HepG2 (cell line): Measurements from ENCODE around the gene HIF1AN. TPM values are rescaled to one million over a fixed set of nuclear protein-coding genes. Genes with fewer than 3 reads are reported as not detected.

ENCODE experiments used
- ATAC-seq: fragments of 200-7000 bp; cut with Tn5 transposase; 3 replicates; pipeline ENCODE4 v1.9.1; 2020; ENCODE audit warnings: mild to moderate bottlenecking, moderate library complexity
- BruUV-seq: library from RNA; stranded (reverse); fragments of 400-500 nt; replicated peaks from 2 replicates; lab custom pipeline; 2021; lab: Mats Ljungman, UMichigan
- CTCF ChIA-PET: fragments of 300-600 bp; formaldehyde crosslinking; extraction: SDS; loops from one replicate; lab custom pipeline; 2021; ENCODE audit warnings: low total read pairs, inconsistent platforms, low intra/inter-chr PET ratio; lab: Yijun Ruan, JAX
- POLR2A ChIA-PET: fragments of 350-600 bp; sonication (Branson Sonifier 250); formaldehyde crosslinking; loops from one replicate; lab custom pipeline; 2020; ENCODE audit warnings: antibody characterized with exemption, inconsistent platforms; lab: Yijun Ruan, JAX
- DNase-seq: peaks from one replicate; pipeline ENCODE4 v3.0.0-alpha.2; 2015; ENCODE audit warnings: low spot score
- FAIRE-seq: peaks from 3 replicates; lab custom pipeline; 2011; peaks lifted over from hg19 to GRCh38; lab: Jason Lieb, UNC
- H2AFZ ChIP-seq: one replicate; pipeline ENCODE4 v1.6.1; 2011; ENCODE audit warnings: low read length, inconsistent platforms
- H3K27ac ChIP-seq: fragments of 300-600 bp; 3 replicates; pipeline ENCODE4 v1.8.0; 2011; ENCODE audit warnings: mixed run types, mild to moderate bottlenecking, mixed read lengths, low read length, inconsistent platforms; ENCODE audit not compliant: insufficient read depth; ENCODE audit errors: extremely low read length
- H3K27me3 ChIP-seq, 2 experiments: fragments of 200-600 bp in 1 of 2; 2 replicates in 1 of 2; 3 replicates in 1 of 2; pipeline versions ENCODE4 v1.6.0 to v1.8.0; 2011; ENCODE audit warnings: low read length in 2 of 2, mild to moderate bottlenecking in 2 of 2, moderate library complexity in 2 of 2, inconsistent platforms in 1 of 2; ENCODE audit not compliant: insufficient read depth in 2 of 2, control insufficient read depth in 1 of 2
- H3K36me3 ChIP-seq, 2 experiments: fragments of 200-600 bp in 1 of 2; replicated peaks in 1 of 2; 2 replicates in 1 of 2; 3 replicates in 1 of 2; pipeline versions ENCODE4 v1.5.1 to v1.8.0; 2011; ENCODE audit warnings: low read length in 2 of 2, inconsistent platforms in 1 of 2; ENCODE audit not compliant: insufficient read depth in 2 of 2, control insufficient read depth in 1 of 2
- H3K4me1 ChIP-seq: 2 replicates; pipeline ENCODE4 v1.5.1; 2012; ENCODE audit warnings: low read length, inconsistent platforms; ENCODE audit not compliant: insufficient read depth
- H3K4me2 ChIP-seq: 2 replicates; pipeline ENCODE4 v1.6.0; 2011; ENCODE audit warnings: low read depth, low read length, inconsistent platforms
- H3K4me3 ChIP-seq, 3 experiments: fragments of 200-600 bp in 1 of 3; sonication (generic), shearing (Covaris generic) in 1 of 3; replicated peaks in 1 of 3; 2 replicates each; pipeline ENCODE4 v1.5.1; 2011 to 2016; ENCODE audit warnings: low read length in 3 of 3, inconsistent platforms in 2 of 3, low read depth in 2 of 3, mild to moderate bottlenecking in 2 of 3, control low read depth in 1 of 3, mixed read lengths in 1 of 3; ENCODE audit not compliant: insufficient read depth in 1 of 3
- H3K79me2 ChIP-seq: one replicate; pipeline ENCODE4 v1.6.1; 2011; ENCODE audit warnings: low read length, inconsistent platforms; ENCODE audit not compliant: insufficient read depth
- H3K9ac ChIP-seq: 2 replicates; pipeline ENCODE4 v1.6.0; 2011; ENCODE audit warnings: mild to moderate bottlenecking, low read depth, low read length, inconsistent platforms; ENCODE audit not compliant: insufficient read depth
- H3K9me3 ChIP-seq: 2 replicates; pipeline ENCODE4 v1.5.1; 2012; ENCODE audit warnings: mild to moderate bottlenecking, low read length
- H4K20me1 ChIP-seq: 2 replicates; pipeline ENCODE4 v1.6.0; 2011; ENCODE audit warnings: inconsistent platforms, mild to moderate bottlenecking, low read length, moderate library complexity; ENCODE audit not compliant: insufficient read depth
- KDM3A ChIP-seq: IDR thresholded peaks from 2 replicates; pipeline ENCODE4 v1.6.1; 2018; ENCODE audit warnings: low read depth, missing compliant biosample characterization
- SMARCC2 ChIP-seq: fragments of 450-650 bp; IDR thresholded peaks from 2 replicates; pipeline ENCODE4 v1.6.1; 2017; ENCODE audit warnings: antibody characterized with exemption, mild to moderate bottlenecking
- ZBTB3 ChIP-seq: sonication (generic); formaldehyde crosslinking; IDR thresholded peaks from 2 replicates; pipeline ENCODE4 v1.4.0; 2020; ENCODE audit warnings: low read depth, mild to moderate bottlenecking, moderate library complexity, missing genetic modification reagents, borderline replicate concordance
- ZMYM4 ChIP-seq: sonication (generic); formaldehyde crosslinking; IDR thresholded peaks from 2 replicates; pipeline ENCODE4 v1.8.1; 2023; ENCODE audit warnings: mild to moderate bottlenecking, missing genetic modification reagents
- ZNF788 ChIP-seq: sonication (generic); formaldehyde crosslinking; IDR thresholded peaks from 2 replicates; pipeline ENCODE4 v1.5.0; 2020; ENCODE audit warnings: mild to moderate bottlenecking, missing genetic modification reagents, borderline replicate concordance
- WGBS: methylation state at CpG from one replicate; pipeline ENCODE4 v1.1.6; 2017; ENCODE audit warnings: low lambda C conversion rate; 5-methylcytosine and 5-hydroxymethylcytosine counted together
- in situ Hi-C: cut with HindIII; loops from 2 replicates; pipeline ENCODE4 v1.10.0; 2017; ENCODE audit warnings: low pct_unique_long_range_greater_than_20kb; ENCODE audit not compliant: extremely low pct_ligation_motif_present
- intact Hi-C: fragments of 100-400 bp; cut with micrococcal nuclease; formaldehyde crosslinking; loops from one replicate; pipeline ENCODE4 v1.10.0; 2022; ENCODE audit not compliant: unreplicated experiment
- polyA plus RNA-seq, 8 experiments: library from polyadenylated mRNA; depleted of rRNA in 3 of 8; stranded (reverse) in 7 of 8; unstranded in 1 of 8; fragments of >200 nt; fragmentation: Illumina TruSeq in 4 of 8; extraction: Trizol in 4 of 8; gene quantifications; 2 replicates each; pipeline versions ENCODE4 v1.2.1 to v1.2.3, GENCODE V29; 2011 to 2016; ENCODE audit warnings: low read depth in 4 of 8, missing spikeins in 1 of 8, mixed read lengths in 1 of 8; ENCODE audit not compliant: insufficient read depth in 1 of 8
- total RNA-seq, 5 experiments: library from RNA; depleted of rRNA; stranded (reverse); fragments of >200 nt; fragmentation: Illumina TruSeq; extraction: Trizol; gene quantifications; 2 replicates each; pipeline ENCODE4 v1.2.3, GENCODE V29; 2016; ENCODE audit warnings: low read depth in 1 of 5
- TF ChIP-seq, protein P1 (sequence below): sonication (generic); formaldehyde crosslinking; IDR thresholded peaks from 2 replicates; pipeline ENCODE4 v1.4.0; 2020; ENCODE audit warnings: missing genetic modification reagents
- TF ChIP-seq, protein P2 (sequence below): sonication (generic); formaldehyde crosslinking; IDR thresholded peaks from 2 replicates; pipeline ENCODE4 v1.4.0; 2020; ENCODE audit warnings: mild to moderate bottlenecking, missing genetic modification reagents, borderline replicate concordance
- TF ChIP-seq, protein P3 (sequence below): IDR thresholded peaks from 2 replicates; pipeline ENCODE4 v1.6.1; 2016; ENCODE audit warnings: mild to moderate bottlenecking, missing biosample characterization, missing genetic modification reagents
- TF ChIP-seq, protein P4 (sequence below): IDR thresholded peaks from 2 replicates; pipeline ENCODE4 v1.6.1; 2016; ENCODE audit warnings: missing compliant biosample characterization, missing genetic modification reagents, borderline replicate concordance
- TF ChIP-seq, protein P5 (sequence below): sonication (generic); formaldehyde crosslinking; IDR thresholded peaks from 2 replicates; pipeline ENCODE4 v1.9.0; 2021; ENCODE audit warnings: mild to moderate bottlenecking, missing genetic modification reagents

Gene HIF1AN
- total and polyA plus RNA-seq, 2 of the 13 experiments (the other 11 are each of a cell fraction or from before 2014, with no cell fraction given) = 8.6 to 10.7 TPM

DNA sequence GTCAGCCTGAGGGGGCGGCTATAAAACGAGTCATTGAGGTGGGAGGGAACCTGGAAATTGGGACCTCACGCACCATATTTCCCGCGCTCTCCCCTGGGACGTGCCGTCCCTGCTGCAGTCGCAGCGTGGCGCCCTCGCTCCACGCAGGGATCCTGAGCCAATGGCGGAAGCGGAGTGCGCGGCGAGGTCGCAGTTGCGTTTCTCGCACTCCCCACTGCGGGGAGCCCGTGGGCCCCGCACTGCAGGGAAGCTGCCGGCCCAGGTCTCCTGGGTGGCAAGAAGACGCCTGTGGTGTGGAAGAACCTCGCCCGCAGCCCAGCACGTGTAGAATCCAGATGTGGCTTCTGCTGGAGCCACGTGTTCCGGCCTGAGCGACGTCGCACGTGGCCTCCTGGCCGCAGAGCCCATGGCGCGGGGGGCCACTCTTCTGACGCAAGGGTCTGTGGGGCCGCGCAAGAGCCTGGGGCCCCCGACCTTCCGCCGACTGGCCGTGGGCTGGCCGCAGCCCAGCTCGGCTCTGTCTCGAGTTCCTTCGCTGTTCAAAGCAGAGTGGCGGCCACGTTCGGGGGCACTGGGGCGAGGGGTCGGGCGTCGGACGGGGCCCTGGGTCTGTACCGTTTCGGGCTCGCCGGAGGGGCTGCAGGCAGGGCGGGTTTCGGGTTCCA, 26.4 kb downstream of the HIF1AN start:
- Histone ChIP-seq H4K20me1 (no peaks in the 10 kb centered on the region), H3K27me3 (peaks cover 2% of the 10 kb centered on the region in 2 experiments; a peak in 2 of 5 replicates), H3K9me3 (no peaks in the 10 kb centered on the region), H3K79me2 (no peaks in the 10 kb centered on the region), H3K36me3 (no peaks in the 10 kb centered on the region), H3K4me1 (peaks cover 10% of the 10 kb centered on the region), H3K4me3 (no peak overlapping the region), H3K27ac (no peak overlapping the region), H3K4me2 (peak overlapping the region; percentile 20; the same call in 1 of the 2 replicates), H2AFZ (no peak overlapping the region), H3K9ac (no peak overlapping the region)
- ATAC-seq = peak; percentile 74
- in situ Hi-C loops = loop anchor here (5.0 kb wide), 2 partner anchors 180 to 315 kb away; no protein-coding TSS in a partner anchor
- CTCF ChIA-PET = interaction anchor here (1.0 to 2.5 kb wide), 4 partner anchors 181 to 317 kb away, joined by 3 to 16 read pairs (median 4); no protein-coding TSS in a partner anchor
- POLR2A ChIA-PET = interaction anchor here (1.4 kb wide), 1 partner anchor 27 kb away, joined by 4 read pairs; the partner anchor contains the start of gene HIF1AN
- no peak for FAIRE-seq
- intact Hi-C loops = loop anchor here (5.0 kb wide), 1 partner anchor 180 kb away; no protein-coding TSS in a partner anchor
- 58% methylated on average over 14 of the region's 62 CpGs for WGBS
- BruUV-seq = no TSS peak
- peak; percentile 32 for DNase-seq
- TF ChIP-seq, protein P1, sequence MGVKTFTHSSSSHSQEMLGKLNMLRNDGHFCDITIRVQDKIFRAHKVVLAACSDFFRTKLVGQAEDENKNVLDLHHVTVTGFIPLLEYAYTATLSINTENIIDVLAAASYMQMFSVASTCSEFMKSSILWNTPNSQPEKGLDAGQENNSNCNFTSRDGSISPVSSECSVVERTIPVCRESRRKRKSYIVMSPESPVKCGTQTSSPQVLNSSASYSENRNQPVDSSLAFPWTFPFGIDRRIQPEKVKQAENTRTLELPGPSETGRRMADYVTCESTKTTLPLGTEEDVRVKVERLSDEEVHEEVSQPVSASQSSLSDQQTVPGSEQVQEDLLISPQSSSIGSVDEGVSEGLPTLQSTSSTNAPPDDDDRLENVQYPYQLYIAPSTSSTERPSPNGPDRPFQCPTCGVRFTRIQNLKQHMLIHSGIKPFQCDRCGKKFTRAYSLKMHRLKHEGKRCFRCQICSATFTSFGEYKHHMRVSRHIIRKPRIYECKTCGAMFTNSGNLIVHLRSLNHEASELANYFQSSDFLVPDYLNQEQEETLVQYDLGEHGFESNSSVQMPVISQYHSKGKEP (CRISPR knock-in tag) = no peak
- TF ChIP-seq ZNF788 (no peak), ZMYM4 (CRISPR knock-in tag) (no peak), KDM3A (CRISPR knock-in tag) (0 out of 2 replicates have a peak, but pooled peaks have one; percentile 31), SMARCC2 (no peak), ZBTB3 (no peak)
- TF ChIP-seq, protein P2, sequence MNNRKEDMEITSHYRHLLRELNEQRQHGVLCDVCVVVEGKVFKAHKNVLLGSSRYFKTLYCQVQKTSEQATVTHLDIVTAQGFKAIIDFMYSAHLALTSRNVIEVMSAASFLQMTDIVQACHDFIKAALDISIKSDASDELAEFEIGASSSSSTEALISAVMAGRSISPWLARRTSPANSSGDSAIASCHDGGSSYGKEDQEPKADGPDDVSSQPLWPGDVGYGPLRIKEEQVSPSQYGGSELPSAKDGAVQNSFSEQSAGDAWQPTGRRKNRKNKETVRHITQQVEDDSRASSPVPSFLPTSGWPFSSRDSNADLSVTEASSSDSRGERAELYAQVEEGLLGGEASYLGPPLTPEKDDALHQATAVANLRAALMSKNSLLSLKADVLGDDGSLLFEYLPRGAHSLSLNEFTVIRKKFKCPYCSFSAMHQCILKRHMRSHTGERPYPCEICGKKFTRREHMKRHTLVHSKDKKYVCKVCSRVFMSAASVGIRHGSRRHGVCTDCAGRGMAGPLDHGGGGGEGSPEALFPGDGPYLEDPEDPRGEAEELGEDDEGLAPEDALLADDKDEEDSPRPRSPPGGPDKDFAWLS (CRISPR knock-in tag) = no peak
- TF ChIP-seq, protein P3, sequence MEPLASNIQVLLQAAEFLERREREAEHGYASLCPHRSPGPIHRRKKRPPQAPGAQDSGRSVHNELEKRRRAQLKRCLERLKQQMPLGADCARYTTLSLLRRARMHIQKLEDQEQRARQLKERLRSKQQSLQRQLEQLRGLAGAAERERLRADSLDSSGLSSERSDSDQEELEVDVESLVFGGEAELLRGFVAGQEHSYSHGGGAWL (CRISPR knock-in tag) = no peak; the same call in 1 of the 2 replicates
- TF ChIP-seq, protein P4, sequence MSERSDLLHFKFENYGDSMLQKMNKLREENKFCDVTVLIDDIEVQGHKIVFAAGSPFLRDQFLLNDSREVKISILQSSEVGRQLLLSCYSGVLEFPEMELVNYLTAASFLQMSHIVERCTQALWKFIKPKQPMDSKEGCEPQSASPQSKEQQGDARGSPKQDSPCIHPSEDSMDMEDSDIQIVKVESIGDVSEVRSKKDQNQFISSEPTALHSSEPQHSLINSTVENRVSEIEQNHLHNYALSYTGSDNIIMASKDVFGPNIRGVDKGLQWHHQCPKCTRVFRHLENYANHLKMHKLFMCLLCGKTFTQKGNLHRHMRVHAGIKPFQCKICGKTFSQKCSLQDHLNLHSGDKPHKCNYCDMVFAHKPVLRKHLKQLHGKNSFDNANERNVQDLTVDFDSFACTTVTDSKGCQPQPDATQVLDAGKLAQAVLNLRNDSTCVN (CRISPR knock-in tag) = no peak
- TF ChIP-seq, protein P5, sequence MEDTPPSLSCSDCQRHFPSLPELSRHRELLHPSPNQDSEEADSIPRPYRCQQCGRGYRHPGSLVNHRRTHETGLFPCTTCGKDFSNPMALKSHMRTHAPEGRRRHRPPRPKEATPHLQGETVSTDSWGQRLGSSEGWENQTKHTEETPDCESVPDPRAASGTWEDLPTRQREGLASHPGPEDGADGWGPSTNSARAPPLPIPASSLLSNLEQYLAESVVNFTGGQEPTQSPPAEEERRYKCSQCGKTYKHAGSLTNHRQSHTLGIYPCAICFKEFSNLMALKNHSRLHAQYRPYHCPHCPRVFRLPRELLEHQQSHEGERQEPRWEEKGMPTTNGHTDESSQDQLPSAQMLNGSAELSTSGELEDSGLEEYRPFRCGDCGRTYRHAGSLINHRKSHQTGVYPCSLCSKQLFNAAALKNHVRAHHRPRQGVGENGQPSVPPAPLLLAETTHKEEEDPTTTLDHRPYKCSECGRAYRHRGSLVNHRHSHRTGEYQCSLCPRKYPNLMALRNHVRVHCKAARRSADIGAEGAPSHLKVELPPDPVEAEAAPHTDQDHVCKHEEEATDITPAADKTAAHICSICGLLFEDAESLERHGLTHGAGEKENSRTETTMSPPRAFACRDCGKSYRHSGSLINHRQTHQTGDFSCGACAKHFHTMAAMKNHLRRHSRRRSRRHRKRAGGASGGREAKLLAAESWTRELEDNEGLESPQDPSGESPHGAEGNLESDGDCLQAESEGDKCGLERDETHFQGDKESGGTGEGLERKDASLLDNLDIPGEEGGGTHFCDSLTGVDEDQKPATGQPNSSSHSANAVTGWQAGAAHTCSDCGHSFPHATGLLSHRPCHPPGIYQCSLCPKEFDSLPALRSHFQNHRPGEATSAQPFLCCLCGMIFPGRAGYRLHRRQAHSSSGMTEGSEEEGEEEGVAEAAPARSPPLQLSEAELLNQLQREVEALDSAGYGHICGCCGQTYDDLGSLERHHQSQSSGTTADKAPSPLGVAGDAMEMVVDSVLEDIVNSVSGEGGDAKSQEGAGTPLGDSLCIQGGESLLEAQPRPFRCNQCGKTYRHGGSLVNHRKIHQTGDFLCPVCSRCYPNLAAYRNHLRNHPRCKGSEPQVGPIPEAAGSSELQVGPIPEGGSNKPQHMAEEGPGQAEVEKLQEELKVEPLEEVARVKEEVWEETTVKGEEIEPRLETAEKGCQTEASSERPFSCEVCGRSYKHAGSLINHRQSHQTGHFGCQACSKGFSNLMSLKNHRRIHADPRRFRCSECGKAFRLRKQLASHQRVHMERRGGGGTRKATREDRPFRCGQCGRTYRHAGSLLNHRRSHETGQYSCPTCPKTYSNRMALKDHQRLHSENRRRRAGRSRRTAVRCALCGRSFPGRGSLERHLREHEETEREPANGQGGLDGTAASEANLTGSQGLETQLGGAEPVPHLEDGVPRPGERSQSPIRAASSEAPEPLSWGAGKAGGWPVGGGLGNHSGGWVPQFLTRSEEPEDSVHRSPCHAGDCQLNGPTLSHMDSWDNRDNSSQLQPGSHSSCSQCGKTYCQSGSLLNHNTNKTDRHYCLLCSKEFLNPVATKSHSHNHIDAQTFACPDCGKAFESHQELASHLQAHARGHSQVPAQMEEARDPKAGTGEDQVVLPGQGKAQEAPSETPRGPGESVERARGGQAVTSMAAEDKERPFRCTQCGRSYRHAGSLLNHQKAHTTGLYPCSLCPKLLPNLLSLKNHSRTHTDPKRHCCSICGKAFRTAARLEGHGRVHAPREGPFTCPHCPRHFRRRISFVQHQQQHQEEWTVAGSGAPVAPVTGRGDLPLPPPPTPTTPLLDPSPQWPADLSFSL (CRISPR knock-in tag) = no peak
